Kidney capillary endothelial cell (primary cell): ENCODE data around the gene FRG2.
"Not testable (repeated sequence)": the region's sequence is repeated elsewhere in the genome, so short reads cannot be mapped to it uniquely, and the experiment has no call there.

Experiments
- DNase-seq: peaks from one replicate; pipeline ENCODE4 v3.0.0-alpha.2; 2018; ENCODE audit warnings: low spot score

The FRG2 gene

GRCh38 chr4:190016369-190017289 lies 10.4 kb downstream of the FRG2 start:
- no peak for DNase-seq

GRCh38 chr4:190015538-190016368 lies 11.3 kb downstream of the FRG2 start:
- no peak for DNase-seq

GRCh38 chr4:190014771-190015537 lies 12.1 kb downstream of the FRG2 start:
- no peak for DNase-seq

DNA sequence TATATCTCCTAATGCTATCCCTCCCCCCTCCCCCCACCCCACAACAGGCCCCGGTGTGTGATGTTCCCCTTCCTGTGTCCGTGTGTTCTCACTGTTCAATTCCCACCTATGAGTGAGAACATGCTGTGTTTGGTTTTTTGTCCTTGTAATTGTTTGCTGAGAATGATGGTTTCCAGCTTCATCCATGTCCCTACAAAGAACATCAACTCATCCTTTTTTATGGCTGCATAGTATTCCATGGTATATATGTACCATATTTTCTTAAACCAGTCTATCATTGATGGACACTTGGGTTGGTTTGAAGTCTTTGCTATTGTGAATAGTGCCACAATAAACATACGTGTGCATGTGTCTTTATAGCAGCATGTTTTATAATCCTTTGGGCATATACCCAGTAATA lies 37.1 kb downstream of the FRG2 start:
- not testable (repeated sequence) for DNase-seq

DNA sequence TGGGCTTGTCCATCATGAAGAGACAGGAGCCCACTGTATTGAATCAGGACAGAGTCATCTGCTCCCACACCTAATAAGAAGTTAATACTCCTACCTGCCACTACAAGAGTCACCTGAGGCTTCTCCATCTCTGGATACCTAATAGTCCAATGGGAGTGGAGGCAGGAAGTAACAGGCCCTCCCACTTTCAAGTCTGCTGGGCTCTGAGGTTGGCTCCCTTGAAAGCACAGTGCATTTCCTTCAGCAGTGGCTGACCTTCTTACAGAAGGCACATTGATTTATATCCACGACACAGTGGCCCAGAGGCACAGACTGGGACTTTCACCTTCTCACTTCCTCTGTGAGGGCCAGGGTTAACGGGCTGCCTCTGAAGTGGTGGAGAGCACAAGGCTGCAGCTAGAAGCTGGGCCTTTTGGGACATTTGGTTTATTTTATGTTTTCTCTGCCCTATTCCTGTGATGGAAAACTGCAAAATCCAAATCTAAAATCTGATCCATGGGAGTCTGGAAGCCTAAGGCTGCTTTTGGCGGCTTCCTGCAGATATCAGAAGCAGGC lies 38.1 kb downstream of the FRG2 start:
- no peak for DNase-seq

DNA sequence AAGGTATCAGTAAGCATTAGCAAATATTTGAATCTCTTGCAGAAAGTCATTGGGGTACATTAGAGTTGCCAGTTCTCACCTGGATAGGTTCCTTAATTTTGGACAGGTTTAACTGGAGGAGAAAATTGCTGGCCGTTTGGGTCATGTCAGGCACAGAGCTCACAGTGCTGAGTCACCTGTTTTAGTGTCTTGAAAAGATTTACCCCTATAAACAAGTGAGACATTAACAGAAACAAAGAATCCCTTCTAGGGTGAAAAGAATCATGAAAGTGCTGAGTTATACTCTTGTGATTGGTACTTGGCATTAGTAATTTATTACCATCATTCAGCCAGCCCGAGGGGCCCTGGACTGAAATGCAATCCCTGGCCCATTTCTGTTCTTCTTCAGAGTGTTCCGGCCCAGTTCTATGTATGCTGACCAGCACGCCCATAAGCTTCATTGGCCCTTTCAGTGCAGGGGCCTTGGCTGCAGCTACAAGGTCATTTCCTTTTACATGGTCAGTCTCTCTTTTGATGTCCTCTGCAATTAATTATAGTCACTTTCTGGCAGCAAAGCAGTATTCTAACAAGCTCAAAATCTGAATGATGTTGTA lies 41.3 kb downstream of the FRG2 start:
- not testable (repeated sequence) for DNase-seq

DNA sequence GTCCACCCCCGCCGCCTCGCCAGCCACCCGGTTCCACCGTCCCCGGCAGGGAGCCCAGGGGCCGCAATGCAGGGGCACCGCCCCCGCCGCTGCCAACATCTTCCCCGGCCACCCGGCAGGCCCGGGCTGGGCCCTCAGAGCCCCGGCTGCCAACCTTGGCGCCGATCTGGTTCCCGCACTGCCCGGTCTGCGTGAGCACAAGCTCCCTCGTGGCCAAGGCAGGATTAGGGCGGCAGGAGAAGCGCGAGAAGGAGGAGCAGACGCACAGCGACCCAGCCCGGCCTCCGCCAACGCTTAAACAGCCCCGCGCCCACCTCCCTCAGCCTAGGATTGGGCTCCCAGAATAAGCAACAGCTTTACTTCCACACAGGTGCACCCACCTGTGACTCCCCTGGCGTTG lies 42.4 kb downstream of the FRG2 start:
- DNase-seq = not testable (repeated sequence)

DNA sequence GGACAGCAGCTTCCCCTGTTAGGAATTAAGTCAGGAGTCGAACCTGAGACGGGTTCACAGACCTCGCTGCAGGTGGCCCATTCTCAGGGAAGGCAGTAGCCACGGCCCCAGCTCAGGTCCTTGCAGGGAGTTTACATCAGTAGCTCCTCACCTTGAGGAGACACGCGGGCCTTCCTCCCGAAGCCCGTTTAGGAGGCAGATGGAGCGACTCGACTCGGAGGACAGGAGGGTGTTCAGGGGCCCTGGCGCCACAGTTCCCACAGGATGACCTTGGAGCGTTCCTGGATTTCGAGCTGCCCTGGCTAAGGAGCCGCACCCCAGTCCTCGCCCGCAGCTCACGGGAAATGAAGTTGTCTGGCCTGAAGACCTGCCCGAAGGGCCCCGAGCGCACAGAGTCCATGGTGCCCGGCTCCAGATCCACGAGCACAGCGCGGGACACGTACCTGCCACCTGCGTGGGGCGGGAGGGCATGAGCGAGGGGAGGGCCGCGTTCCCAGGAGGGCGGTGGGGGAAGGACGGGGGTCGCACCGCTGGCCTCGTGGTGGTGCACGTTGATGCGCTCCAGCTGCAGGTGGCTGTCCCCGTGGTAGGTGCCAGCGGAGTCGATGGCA lies 43.0 kb downstream of the FRG2 start:
- DNase-seq = not testable (repeated sequence)

- DNase-seq = no peak
Observed at GRCh38 chr4:189981970-189982369, 45.1 kb downstream of the FRG2 start.

GRCh38 chr4:189980292-189980691 lies 46.8 kb downstream of the FRG2 start:
- DNase-seq = not testable (repeated sequence)

GRCh38 chr4:189979196-189980047 lies 47.6 kb downstream of the FRG2 start:
- DNase-seq = no peak
